Renal cortical epithelial cell (primary cell): Measurements from ENCODE around the gene ZNF521. TPM values are rescaled to one million over a fixed set of nuclear protein-coding genes. Genes with fewer than 3 reads are reported as not detected.

Experiments used
- DNase-seq: peaks from one replicate; pipeline ENCODE4 v3.0.0-alpha.2; 2011; ENCODE audit warnings: low read depth
- total RNA-seq: library from RNA; depleted of rRNA; stranded (reverse); fragments of >200 nt; gene quantifications from 2 replicates; pipeline ENCODE4 v1.2.3, GENCODE V29; 2014

ZNF521 gene
- total RNA-seq, 1 donor from 2014 or later, result 1.3 TPM

DNA sequence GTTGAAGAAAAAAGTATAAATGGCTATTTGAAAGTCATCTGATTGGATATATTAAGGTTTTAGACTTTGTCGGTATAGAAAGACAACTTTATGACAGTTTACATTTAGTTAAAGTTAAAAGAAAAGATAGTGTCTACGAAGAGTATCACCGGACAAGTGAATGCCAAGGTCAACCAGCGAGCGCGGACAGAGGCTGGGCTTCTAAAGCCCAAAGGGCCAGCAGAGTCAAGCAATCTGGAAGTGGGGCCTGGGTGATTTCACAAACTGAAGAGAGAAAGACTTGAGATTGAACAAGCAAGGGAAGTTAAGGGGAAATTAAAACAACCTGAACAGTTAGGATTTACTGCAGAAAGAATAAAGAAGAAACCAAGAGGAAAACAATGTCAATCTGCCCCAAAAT lies 16.3 kb downstream of the ZNF521 start:
- DNase-seq, result no peak

DNA sequence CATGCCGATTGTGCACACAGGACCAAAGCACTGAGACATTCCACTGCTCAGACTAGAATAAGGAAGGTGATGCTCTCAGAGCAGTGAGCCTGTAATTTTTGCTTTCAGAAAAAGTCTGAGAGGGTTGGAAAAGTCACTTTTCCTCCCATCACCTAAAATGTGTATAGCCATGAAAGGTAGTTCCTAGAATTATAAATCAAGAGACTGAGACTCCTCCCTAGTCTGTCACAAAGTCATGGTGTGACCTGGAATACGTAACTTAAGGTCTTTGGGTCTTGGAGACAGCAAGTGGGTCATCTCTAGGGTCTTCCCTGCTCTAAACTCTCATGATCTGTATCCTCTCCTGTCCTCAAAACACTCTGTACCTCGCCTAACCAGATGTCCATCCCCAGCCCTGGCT lies 16.9 kb downstream of the ZNF521 start:
- DNase-seq, result no peak

DNA sequence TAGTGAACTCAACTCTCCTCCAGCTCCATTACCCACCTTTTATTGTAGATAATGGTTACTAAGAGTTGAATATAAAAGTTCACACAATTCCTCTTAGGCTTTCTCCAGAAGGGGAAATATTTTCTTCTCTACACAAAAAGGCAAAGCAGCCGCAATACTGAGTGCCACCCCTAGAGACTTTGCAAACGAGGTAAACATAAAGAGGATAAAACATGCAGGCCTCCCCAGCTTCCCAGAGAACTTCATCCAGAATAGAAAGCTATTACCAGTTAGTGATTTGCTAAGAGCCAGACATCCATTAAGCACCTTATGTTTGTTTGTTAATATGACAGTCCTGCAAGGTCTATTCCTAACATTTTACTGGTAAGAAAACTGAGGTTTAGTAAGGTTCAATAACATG lies 17.4 kb downstream of the ZNF521 start:
- no peak for DNase-seq

DNA sequence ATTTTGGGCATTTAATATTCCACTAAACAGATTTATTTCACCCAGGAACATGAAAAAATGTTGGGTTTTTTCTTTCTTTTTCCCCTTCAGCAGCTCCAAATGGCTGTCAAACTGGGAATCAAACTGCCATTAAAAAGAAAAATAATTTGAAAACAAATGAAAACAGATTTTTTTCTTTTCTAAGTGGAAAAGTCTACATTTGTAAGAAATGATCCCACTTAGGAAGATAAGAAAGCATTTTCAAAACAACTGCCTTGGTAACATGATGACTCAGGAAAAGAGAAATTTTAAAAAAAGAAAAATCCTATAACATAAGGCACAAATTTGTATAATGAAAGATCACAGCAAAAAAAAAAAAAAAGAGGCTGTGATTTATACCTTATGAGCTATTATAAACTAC lies 20.0 kb downstream of the ZNF521 start:
- no peak for DNase-seq

DNA sequence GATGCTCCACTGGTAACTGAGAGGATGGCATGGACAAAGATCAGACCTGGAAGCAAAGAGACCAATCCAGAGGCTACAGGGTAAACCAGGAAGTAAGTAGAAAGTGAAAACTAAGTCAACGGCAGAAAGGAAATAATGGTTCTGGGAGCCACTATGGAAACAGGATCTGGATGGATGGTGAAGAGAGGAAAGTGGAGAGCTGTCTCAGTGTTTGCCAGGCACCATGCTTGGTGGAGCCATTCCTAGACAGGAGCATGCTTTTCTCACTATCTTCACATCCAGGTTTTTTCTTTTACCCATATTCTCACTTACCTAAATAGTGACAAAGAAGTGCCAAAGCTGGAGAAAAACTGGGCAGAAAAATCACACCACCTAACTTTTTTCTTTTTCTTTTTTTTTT lies 22.2 kb downstream of the ZNF521 start:
- DNase-seq, result no peak

DNA sequence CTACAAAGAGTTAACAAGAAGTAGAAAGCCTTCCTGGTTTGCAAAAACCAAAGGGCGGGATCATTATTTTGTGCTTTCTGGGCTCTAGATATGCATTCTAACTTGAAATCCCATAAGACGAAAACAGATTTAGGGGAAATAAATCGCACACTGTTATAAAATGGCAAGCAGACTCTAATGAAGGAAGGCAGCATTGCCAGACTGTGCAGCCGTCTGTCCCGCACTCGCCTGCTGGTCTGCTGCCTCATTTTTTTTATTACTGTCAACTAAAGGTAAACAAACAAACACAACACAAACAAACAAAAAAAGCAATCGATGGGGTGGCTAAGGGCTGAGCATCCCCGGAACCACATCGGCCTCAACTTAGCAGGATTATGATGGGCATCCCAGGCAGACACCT lies 24.4 kb downstream of the ZNF521 start:
- DNase-seq, result no peak

DNA sequence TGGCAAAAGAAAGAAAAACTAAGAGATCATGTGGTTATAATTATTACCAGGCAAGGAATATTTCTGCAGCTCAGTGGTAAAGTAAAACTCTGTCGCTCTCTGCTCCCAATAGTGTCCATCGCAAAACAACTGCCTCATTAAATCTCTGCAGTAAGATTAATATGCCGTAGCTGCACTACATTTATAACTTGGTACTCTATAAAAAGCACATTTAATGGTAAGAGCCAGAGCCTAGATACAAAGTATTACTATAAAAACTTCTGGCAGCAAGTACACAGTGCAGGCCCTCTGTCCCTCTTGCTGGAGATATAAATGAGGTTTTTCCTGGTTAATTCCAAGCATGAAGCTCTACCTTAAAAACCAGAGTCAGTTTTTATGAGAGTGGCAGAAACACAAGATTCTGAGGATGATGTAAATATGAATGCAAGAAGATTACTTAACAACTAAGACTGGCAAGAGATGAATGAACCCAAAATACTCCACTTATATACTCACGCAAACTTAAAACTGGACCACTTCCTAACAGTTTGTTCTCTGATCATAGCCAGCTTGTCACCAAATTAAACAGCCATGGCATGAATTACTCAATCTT lies 25.5 kb downstream of the ZNF521 start:
- no peak for DNase-seq

DNA sequence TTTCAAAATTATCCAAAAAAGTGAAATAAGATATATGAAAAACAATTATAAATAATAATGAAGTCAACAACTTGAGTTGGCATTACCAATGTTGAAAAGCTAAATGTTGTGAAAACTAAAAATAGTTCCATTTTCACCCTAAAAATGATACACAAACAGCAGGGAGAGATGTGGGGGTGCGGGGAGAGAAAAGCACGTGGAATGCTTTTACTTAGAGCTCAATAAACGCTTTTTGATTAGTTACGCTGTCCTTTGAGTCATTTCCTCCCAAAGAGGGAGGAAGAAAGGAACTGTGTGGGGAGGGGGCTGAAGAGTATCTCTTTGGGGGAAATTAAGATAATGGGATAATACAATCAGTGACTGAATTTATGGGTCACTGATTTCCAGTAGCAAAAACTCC lies 29.2 kb downstream of the ZNF521 start:
- no peak for DNase-seq

DNA sequence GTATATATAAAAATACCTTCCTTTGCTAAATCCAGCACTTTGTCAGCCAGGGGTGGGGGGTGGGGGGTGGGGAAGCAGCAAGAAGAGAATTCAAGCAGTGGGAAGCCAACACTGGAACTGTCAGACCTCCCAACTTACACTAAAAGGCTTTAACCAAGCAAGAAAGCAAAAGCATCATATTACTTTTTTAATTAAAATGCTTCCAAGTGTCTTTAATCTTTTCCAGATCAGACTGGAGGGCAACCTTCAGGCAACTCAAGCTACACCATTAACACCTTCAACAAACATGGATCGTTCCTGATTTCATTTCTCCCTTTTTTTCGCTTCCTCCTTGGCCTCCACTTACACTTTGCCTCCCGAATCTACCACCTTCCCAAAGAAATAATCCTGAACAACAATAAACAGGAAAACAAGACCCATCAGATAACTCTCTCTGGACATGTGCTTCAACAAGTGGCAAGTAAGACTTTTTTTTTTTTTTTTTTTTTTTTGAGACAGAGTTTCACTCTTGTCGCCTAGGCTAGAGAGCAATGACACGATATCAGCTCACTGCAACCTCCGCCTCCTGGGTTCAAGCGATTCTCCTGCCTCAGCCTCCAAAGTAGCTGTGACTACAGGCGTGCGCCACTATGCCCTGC lies 35.5 kb downstream of the ZNF521 start:
- no peak for DNase-seq

DNA sequence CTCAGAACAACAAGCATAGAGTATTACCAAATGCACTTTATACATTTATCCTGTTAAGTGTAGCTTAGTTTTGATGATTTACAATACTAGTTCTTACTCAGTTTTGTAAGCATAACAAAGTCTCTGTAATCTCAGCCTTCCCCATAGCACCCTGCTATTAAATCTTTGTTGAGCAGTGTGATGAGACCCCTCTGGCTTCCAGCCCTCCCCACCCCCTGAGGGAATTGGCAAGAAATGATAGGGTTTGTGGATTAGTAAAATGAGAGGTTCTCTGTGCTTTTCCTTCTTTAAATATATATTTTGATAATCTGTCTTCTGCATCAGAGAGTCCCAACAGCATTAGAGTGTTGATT lies 37.2 kb downstream of the ZNF521 start:
- DNase-seq, result no peak

DNA sequence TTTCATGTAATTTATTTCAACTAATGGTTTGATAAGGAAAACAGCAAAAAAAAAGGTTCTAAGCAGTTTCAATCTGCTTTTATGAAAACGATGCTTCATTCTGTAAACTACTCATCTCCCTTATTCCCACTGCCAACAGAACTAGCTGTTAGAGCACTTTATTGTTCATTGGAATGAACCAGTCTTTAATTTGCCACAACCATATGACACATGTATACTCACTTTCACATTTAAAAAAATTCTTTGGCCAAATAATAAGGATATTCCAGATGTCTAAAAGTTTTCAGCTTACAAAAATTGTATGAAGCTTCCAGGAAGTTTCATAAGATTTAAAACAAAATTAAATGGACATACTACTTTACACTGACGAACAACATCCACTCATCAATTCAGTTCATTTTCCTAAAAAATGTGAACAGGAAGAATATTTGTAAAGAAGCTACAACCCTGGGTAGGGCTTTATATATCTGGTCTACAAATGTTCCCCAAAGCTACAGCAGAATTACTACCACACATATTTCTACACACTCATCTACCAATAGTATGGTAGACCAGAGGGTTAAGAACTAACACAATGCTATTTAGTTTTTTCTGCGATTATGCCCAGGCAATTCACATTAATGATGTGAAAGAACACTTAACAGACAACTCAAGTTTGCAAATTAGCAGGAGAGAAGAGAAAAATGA lies 37.7 kb downstream of the ZNF521 start:
- no peak for DNase-seq

DNA sequence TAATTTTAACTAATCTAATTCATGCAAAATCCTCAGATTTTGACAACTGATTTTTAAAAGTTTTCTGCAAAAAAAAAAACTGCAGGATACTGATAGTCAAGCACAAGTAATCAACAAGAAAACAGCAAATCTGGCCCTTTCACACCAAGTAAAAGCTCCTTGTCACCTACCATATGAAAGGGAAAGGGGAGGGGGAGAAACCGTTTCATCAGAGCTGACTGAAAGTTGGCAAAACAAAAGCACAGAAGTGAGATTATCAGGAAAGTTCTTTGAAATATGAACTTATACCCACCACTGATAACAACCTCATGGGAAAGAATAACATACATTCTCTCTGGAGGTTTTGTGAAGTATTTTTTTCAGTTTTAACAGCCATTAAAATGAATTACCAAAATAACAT lies 38.7 kb downstream of the ZNF521 start:
- DNase-seq, result no peak

DNA sequence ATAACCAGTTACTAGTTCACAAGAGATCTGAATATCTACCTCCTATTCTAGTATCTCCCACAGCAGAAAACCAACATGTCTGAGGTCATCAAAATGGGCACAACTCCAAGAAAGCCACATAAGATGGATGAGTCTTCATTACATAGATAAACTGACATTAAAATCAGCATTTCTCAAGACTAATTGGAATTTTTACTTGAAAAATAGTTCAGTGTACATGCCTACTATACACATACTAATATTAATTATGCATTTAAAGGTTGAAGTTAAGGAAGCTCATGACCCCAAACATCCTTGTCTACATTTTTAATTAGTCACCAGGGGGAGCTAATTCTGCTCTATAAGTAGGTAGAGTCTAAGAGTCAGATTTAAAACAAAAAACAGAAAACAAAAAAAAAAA lies 41.9 kb downstream of the ZNF521 start:
- DNase-seq, result peak; percentile 62

DNA sequence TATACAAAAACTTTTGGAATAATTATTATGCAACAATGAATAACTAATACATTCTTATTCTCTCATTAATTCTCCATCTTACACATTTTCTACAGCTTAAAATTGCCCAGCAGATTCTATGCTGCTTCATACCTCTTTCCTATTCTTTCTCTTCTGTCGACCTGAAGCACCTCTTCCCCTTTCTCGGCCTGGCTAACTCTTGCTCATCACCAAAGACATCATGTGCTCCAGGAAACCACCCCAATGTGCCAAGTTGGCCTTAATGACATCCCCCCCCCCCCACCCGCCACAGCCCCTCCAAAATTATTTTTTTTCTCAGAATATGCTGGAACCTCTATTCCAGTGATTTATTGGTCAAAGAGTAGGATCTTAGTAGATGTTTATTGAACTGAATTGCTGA lies 43.6 kb downstream of the ZNF521 start:
- DNase-seq, result no peak

DNA sequence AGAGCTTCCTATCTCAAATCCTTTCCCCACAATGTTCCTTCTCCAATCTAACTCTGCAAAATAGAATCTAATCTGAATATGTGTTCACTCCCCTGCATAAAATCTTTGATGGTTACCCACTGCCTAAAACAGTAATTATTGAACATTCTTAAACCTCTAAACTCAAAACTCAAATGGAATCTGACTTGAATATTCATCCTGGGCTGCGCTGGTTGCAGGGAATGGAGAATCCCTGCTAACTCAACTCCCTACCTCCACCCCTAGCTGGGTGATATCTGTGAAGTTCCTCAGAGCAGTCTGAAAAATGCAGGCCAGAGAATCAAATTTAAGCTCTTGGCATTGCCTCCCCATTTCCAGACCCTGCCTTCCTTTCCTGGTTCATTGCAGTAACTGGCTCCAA lies 44.8 kb downstream of the ZNF521 start:
- DNase-seq, result no peak

DNA sequence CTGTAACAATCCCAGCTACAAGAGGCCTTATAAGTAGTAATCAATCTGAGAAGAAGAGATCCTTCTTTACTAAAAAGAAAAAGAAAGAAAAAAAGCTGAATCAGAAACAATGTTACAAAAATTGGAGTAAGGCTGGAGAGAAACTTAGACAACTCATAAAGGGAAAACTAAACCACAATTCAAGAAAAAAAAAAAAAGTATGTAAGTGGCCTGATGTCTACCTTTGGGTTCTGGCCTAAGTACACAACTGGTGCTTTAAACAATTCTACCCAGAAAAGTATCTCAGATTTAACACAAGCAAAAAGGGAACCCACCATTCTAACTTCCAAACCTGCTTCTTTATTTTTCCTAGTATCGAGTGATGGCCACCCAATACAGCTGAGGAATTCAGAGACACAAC lies 45.3 kb downstream of the ZNF521 start:
- DNase-seq, result no peak

DNA sequence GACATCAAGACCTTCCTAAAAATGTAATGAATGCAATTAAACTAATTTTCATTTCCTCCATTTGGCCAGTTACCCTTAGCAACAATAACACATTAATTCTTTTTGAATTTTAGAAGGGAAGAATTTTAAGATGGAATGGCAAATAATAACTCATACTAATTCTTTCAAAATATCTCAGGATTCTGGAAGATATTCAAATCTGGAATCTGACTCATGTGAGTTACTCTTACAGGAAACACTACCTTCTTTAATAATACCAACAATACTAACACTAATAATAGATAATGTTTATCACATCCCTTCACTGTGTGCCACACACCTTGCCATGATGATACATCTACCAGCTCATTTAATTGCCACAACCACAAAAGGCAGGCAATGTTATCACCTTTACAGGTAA lies 46.4 kb downstream of the ZNF521 start:
- DNase-seq, result no peak

DNA sequence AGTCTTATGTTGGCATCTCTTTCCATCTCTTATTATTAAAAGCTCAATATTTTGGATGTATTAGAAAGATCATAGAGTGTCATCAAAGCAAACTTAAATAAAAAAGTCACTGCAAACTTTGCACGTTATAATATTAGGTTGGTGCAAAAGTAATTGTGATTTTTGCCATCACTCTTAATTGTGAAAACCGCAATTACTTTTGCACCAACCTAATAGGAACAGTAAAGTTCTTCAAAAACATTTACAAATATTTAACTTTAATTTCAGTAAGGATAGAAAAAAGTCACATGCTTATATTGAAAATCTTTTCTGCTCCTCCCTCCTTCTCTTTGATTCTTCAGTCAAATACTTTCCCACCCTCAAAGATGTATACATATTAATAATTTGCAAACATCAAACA lies 51.5 kb downstream of the ZNF521 start:
- DNase-seq, result no peak

DNA sequence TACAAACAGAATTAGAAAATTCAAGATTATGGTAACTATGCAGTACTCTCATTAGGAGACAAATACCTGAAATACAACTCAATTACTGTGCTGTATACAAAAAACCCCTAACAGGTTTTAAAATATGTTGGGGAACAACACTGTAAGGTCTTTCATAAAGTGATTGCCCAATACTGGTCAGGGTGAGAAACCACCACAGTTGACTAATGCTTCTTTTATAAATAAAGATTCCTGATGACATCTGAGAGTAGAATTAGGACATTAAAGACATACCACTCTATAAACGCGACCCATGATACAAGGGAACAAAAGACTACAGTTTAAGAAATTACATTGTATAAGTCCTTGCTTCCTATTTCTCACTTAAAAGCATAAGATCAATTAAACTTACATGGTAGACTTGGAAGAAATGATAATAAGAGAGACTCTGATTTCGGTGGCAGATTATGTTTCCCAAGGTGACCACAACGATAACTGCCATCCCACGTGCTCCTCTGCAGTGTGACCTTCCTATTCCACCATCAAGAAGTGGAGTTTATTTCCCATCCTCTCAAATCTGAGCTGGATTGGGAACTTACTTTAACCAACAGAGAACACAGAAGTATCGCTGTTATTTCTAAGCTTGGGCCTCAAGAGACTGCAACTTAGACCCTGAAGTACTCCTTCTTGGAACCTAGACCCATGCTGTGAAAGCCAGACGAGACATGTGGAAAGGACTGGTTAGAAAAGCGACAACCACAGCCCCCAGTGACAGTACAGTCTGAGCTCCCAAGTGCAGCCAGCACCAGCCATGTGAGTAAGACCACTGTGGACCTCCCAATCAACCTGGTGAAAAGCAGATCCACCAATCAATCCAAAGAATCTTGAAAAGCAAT lies 52.3 kb downstream of the ZNF521 start:
- DNase-seq, result peak; percentile 81

DNA sequence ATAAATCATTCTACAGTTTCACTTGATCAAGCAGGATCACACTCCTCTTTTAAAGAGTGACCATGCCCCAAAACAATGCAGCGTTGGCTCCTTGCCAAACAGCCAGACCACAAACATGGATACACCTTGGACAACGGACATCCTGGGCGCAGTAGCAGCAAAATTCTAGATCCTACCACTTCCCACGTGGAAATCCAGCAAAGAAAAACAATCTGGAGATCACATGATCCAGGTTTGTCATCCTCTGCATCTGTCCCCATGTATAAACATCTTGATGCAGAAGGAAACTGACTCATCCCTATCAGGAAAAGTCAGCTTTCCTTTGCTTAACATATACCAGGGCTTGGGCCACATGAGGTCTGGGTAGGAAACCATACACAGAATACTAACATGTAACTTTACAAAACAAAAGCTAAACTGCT lies 53.1 kb downstream of the ZNF521 start:
- DNase-seq, result peak; percentile 93

DNA sequence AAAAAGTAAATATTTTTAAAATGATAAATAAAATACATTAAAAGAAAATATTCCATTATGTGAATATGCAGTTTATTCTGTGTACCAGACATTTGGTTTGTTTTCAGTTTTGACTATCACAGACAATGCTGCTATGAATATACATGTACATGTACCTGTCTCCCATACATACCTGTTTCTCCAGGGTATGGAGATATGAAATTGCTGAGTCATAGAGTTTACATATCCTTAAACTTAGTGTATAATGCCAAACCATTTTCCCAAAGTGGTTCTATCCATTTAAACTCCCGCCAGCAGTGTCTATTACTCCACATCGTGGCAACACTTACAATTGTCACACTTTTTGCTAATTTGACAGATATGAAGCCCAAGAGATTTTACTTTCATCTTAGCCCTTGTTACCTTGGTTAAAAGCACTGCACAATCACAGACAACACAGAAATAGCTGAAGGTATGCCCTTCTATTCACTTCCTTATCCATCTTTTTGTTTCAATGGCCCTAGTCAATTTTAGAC lies 56.3 kb downstream of the ZNF521 start:
- no peak for DNase-seq

DNA sequence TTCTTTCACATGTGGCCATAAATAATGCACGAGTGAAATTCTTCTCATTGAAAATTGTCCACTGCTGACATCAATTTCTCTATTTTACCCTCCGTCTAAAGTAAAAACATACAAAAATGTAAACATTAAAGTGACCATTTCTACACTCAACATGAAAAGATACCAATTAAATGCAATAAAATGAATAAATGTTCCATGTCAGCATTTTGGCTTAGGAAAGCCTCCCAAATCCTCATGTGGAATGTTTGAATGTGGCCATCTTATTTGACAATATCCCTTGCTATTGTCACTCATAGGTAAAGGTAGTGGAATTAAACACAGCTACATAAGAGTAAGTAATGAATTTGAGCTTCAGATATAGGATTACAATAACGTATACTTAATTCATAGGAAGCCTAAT lies 60.8 kb downstream of the ZNF521 start:
- no peak for DNase-seq
